SU-DHL-6 (cell line): ENCODE results near the gene RGS8.

Source experiments
- EZH2phosphoT487 ChIP-seq: fragments of 200-600 bp; sonication (generic), shearing (Covaris generic); conservative IDR thresholded peaks from 2 replicates; pipeline ENCODE4 v1.6.1; 2018; ENCODE audit warnings: mild to moderate bottlenecking, antibody characterized with exemption, low read length, moderate library complexity, mixed read lengths
- TF ChIP-seq, protein P1 (sequence below): fragments of 200-600 bp; sonication (generic); IDR thresholded peaks from one replicate; pipeline ENCODE4 v1.5.1; 2017; ENCODE audit warnings: antibody characterized with exemption, mild to moderate bottlenecking, low read length, moderate library complexity; ENCODE audit not compliant: insufficient read depth, poor library complexity, severe bottlenecking

GRCh38 chr1:182646739-182647138 lies 37.6 kb downstream of the RGS8 start:
- TF ChIP-seq, protein P1, sequence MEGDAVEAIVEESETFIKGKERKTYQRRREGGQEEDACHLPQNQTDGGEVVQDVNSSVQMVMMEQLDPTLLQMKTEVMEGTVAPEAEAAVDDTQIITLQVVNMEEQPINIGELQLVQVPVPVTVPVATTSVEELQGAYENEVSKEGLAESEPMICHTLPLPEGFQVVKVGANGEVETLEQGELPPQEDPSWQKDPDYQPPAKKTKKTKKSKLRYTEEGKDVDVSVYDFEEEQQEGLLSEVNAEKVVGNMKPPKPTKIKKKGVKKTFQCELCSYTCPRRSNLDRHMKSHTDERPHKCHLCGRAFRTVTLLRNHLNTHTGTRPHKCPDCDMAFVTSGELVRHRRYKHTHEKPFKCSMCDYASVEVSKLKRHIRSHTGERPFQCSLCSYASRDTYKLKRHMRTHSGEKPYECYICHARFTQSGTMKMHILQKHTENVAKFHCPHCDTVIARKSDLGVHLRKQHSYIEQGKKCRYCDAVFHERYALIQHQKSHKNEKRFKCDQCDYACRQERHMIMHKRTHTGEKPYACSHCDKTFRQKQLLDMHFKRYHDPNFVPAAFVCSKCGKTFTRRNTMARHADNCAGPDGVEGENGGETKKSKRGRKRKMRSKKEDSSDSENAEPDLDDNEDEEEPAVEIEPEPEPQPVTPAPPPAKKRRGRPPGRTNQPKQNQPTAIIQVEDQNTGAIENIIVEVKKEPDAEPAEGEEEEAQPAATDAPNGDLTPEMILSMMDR, result no peak
- TF ChIP-seq EZH2phosphoT487, result no peak
